ENCODE results near the gene GFM2.
"Not testable (repeated sequence)": the region's sequence is repeated elsewhere in the genome, so short reads cannot be mapped to it uniquely, and the experiment has no call there.

The GFM2 gene

DNA sequence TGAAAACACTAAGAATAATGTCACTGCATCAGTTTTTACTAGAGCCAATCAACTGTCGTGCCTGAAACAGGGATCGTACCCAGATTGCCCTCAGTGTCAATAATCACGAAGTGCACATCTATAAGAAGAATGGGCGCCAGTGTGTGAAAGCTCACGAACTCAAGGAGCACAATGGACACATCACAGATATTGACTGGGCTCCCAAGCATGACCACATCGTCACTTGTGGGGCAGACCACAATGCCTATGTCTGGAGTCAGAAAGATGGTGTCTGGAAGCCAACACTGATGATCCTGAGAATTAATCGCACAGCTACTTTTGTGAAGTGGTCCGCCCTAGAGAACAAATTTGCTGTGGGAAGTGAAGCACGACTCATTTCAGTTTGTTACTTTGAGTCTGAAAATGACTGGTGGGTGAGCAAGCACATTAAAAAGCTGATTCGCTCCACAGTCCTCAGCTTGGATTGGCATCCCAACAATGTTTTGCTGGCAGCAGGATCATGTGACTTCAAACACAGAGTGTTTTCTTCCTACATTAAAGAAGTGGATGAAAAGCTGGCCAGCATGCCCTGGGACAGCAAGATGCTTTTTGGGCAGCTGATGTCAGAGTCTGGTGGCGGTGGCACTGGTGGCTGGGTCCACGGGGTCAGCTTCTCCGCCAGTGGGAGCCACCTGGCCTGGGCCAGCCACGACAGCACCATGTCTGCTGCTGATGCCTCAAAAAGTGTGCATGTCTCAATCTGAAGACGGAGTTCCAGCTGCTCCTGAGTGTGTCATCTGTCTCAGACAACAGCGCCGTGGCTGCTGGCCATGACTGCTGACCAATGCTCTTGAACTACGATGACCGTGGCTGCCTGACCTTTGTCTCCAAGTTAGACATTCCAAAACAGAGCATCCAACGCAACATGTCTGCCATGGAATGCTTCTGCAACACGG is 32.3 kb upstream of the GFM2 start:
- no peak overlapping the region for H2AFZ ChIP-seq (ENCODE audit: low read depth, low read length)
- no peak for TF ChIP-seq EZH2phosphoT487 (IDR thresholded peaks at IDR 0.05; ENCODE audit: low read depth)
- TF ChIP-seq, protein P1, sequence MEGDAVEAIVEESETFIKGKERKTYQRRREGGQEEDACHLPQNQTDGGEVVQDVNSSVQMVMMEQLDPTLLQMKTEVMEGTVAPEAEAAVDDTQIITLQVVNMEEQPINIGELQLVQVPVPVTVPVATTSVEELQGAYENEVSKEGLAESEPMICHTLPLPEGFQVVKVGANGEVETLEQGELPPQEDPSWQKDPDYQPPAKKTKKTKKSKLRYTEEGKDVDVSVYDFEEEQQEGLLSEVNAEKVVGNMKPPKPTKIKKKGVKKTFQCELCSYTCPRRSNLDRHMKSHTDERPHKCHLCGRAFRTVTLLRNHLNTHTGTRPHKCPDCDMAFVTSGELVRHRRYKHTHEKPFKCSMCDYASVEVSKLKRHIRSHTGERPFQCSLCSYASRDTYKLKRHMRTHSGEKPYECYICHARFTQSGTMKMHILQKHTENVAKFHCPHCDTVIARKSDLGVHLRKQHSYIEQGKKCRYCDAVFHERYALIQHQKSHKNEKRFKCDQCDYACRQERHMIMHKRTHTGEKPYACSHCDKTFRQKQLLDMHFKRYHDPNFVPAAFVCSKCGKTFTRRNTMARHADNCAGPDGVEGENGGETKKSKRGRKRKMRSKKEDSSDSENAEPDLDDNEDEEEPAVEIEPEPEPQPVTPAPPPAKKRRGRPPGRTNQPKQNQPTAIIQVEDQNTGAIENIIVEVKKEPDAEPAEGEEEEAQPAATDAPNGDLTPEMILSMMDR (IDR thresholded peaks at IDR 0.05; ENCODE audit: low read depth, low read length), result no peak

GRCh38 chr5:74791669-74792068 is 24.8 kb upstream of the GFM2 start:
- not testable (repeated sequence) for H3K9me3 ChIP-seq (ENCODE audit: insufficient read depth, low read length); H3K4me3 ChIP-seq (ENCODE audit: low read length); H2AFZ ChIP-seq (ENCODE audit: low read depth, low read length); H3K27ac ChIP-seq (ENCODE audit: low read length); H3K9ac ChIP-seq (ENCODE audit: low read length); H3K36me3 ChIP-seq (replicated peaks; ENCODE audit: low read depth, low read length); H3K79me2 ChIP-seq (ENCODE audit: low read length); H4K20me1 ChIP-seq (ENCODE audit: insufficient read depth, low read length); H3K4me2 ChIP-seq (ENCODE audit: low read length); H3K4me1 ChIP-seq (ENCODE audit: low read length); H3K27me3 ChIP-seq (ENCODE audit: low read depth, low read length)

More for the DNA sequence above, 32.3 kb upstream of the GFM2 start:
- no peak overlapping the region for H3K4me3 ChIP-seq (ENCODE audit: low read length)
- H3K27me3 ChIP-seq (ENCODE audit: low read depth, low read length), result no peaks in the 10 kb centered on the region
- H4K20me1 ChIP-seq (ENCODE audit: insufficient read depth, low read length), result no peaks in the 10 kb centered on the region
- no peaks in the 10 kb centered on the region for H3K4me1 ChIP-seq (ENCODE audit: low read length)
- H3K79me2 ChIP-seq (ENCODE audit: low read length), result no peaks in the 10 kb centered on the region
- H3K9ac ChIP-seq (ENCODE audit: low read length), result no peak overlapping the region
- H3K4me2 ChIP-seq (ENCODE audit: low read length), result no peak overlapping the region
- no peaks in the 10 kb centered on the region for H3K36me3 ChIP-seq (replicated peaks; ENCODE audit: low read depth, low read length)
- no peaks in the 10 kb centered on the region for H3K9me3 ChIP-seq (ENCODE audit: insufficient read depth, low read length)
- H3K27ac ChIP-seq (ENCODE audit: low read length), result no peak overlapping the region

DNA sequence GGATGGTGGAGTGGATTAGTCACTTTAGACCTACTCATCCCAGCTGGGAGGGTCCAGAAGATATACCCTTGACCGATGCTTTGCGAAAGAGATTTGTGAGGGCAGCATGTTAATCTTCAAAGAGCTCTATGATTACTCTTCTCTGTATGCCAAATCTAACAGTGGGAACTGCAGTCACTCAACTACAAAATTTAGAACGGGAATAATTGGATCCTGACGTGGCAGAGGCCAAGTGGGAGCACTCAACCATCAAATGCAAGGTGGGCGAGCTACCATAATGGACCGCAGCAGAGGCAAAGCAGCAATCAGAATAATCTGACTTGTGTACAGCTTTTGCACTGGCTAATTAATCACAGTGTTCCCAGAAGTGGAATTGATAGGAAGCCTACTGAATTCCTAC is 20.5 kb upstream of the GFM2 start:
- Histone ChIP-seq H2AFZ (ENCODE audit: low read depth, low read length) (no peak overlapping the region), H3K79me2 (ENCODE audit: low read length) (no peaks in the 10 kb centered on the region), H3K4me3 (ENCODE audit: low read length) (no peak overlapping the region), H3K9ac (ENCODE audit: low read length) (no peak overlapping the region), H3K27ac (ENCODE audit: low read length) (no peak overlapping the region), H3K9me3 (ENCODE audit: insufficient read depth, low read length) (no peaks in the 10 kb centered on the region), H3K4me2 (ENCODE audit: low read length) (no peak overlapping the region), H3K27me3 (ENCODE audit: low read depth, low read length) (no peaks in the 10 kb centered on the region), H3K36me3 (replicated peaks; ENCODE audit: low read depth, low read length) (no peaks in the 10 kb centered on the region), H4K20me1 (ENCODE audit: insufficient read depth, low read length) (no peaks in the 10 kb centered on the region), H3K4me1 (ENCODE audit: low read length) (no peaks in the 10 kb centered on the region)
- TF ChIP-seq EZH2phosphoT487 (IDR thresholded peaks at IDR 0.05; ENCODE audit: low read depth), result no peak
- TF ChIP-seq, protein P1 (IDR thresholded peaks at IDR 0.05; ENCODE audit: low read depth, low read length), result no peak

DNA sequence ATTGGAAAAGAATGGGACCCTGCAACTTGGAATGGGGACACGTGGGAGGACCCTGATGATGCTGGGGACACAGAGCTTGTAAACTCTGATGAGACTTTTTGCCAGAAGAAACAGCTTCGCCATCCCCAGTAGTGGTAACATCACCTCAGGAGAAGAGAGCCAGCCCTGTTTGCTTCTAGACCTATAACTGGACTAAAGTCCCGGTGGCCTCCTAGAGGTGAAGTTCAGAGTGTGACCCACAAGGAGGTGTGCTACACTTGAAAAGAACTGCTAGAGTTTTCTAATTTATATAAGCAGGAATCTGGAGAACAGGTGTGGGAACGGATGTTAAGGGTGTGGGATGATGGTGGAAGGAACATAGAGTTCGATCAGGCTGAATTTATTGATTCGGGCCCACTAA is 19.9 kb upstream of the GFM2 start:
- Histone ChIP-seq H3K36me3 (replicated peaks; ENCODE audit: low read depth, low read length) (no peaks in the 10 kb centered on the region), H3K4me3 (ENCODE audit: low read length) (no peak overlapping the region), H2AFZ (ENCODE audit: low read depth, low read length) (no peak overlapping the region), H3K9ac (ENCODE audit: low read length) (no peak overlapping the region), H3K27me3 (ENCODE audit: low read depth, low read length) (no peaks in the 10 kb centered on the region), H3K79me2 (ENCODE audit: low read length) (no peaks in the 10 kb centered on the region), H3K27ac (ENCODE audit: low read length) (no peak overlapping the region), H3K9me3 (ENCODE audit: insufficient read depth, low read length) (no peaks in the 10 kb centered on the region), H3K4me1 (ENCODE audit: low read length) (no peaks in the 10 kb centered on the region), H4K20me1 (ENCODE audit: insufficient read depth, low read length) (no peaks in the 10 kb centered on the region), H3K4me2 (ENCODE audit: low read length) (no peak overlapping the region)
- TF ChIP-seq, protein P1 (IDR thresholded peaks at IDR 0.05; ENCODE audit: low read depth, low read length), result no peak
- TF ChIP-seq EZH2phosphoT487 (IDR thresholded peaks at IDR 0.05; ENCODE audit: low read depth), result no peak

All from OCI-LY3 (cell line).